Neural cell (in vitro differentiated cells): ENCODE measurements around the gene CRYBA4. TPM values are rescaled to one million over a fixed set of nuclear protein-coding genes. Genes with fewer than 3 reads are reported as not detected.

ENCODE experiments used
- H2AFZ ChIP-seq: fragments of 200-600, 300-800 bp; sonication (generic), shearing (Covaris generic); 2 replicates; pipeline ENCODE4 v1.6.0; 2014; ENCODE audit warnings: low read depth, mild to moderate bottlenecking, antibody characterized with exemption, low read length, moderate library complexity
- H3F3A ChIP-seq: fragments of 200-600 bp; shearing (Covaris generic); 2 replicates; pipeline ENCODE4 v1.6.1; 2016; ENCODE audit warnings: mild to moderate bottlenecking, moderate library complexity, mixed read lengths, antibody characterized with exemption, low read length; ENCODE audit not compliant: insufficient read depth, poor library complexity, severe bottlenecking
- H3K27ac ChIP-seq: fragments of 200-600, 300-800 bp; sonication (generic), shearing (Covaris generic); 2 replicates; pipeline ENCODE4 v1.5.1; 2014; ENCODE audit warnings: mild to moderate bottlenecking, low read length, moderate library complexity
- H3K27me3 ChIP-seq: fragments of 300-800, 200-600 bp; sonication (generic), shearing (Covaris generic); 2 replicates; pipeline ENCODE4 v1.6.0; 2014; ENCODE audit warnings: mild to moderate bottlenecking, low read depth, low read length, moderate library complexity; ENCODE audit not compliant: insufficient read depth
- H3K36me3 ChIP-seq: fragments of 300-800, 200-600 bp; sonication (generic), shearing (Covaris generic); 2 replicates; pipeline ENCODE4 v1.5.1; 2014; ENCODE audit warnings: mild to moderate bottlenecking, antibody characterized with exemption, low read length, moderate library complexity; ENCODE audit not compliant: insufficient read depth
- H3K4me2 ChIP-seq: fragments of 300-800, 200-600 bp; sonication (generic), shearing (Covaris generic); 2 replicates; pipeline ENCODE4 v1.6.0; 2014; ENCODE audit warnings: mild to moderate bottlenecking, low read length
- H3K4me3 ChIP-seq: fragments of 300-800, 200-600 bp; sonication (generic), shearing (Covaris generic); 2 replicates; pipeline ENCODE4 v1.5.1; 2014; ENCODE audit warnings: mild to moderate bottlenecking, low read length, moderate library complexity
- H3K79me2 ChIP-seq: fragments of 200-600 bp; shearing (Covaris generic); replicated peaks from 2 replicates; pipeline ENCODE4 v1.6.0; 2014; ENCODE audit warnings: mild to moderate bottlenecking, low read length, moderate library complexity; ENCODE audit not compliant: insufficient read depth
- H3K9ac ChIP-seq: fragments of 300-800, 200-600 bp; sonication (generic), shearing (Covaris generic); 2 replicates; pipeline ENCODE4 v1.6.1; 2016; ENCODE audit warnings: mild to moderate bottlenecking, low read length, mixed read lengths
- H3K9me2 ChIP-seq: fragments of 200-600 bp; shearing (Covaris generic); 2 replicates; pipeline ENCODE4 v1.6.1; 2016; ENCODE audit warnings: mild to moderate bottlenecking, low read length, mixed read lengths; ENCODE audit not compliant: insufficient read depth
- H3K9me3 ChIP-seq: fragments of 200-600, 300-800 bp; sonication (generic), shearing (Covaris generic); 2 replicates; pipeline ENCODE4 v1.6.1; 2016; ENCODE audit warnings: mild to moderate bottlenecking, mixed run types, low read length, moderate library complexity, mixed read lengths
- H4K20me1 ChIP-seq: fragments of 200-600 bp; shearing (Covaris generic); 2 replicates; pipeline ENCODE4 v1.6.1; 2016; ENCODE audit warnings: mild to moderate bottlenecking, mixed run types; ENCODE audit not compliant: insufficient read depth
- EP300 ChIP-seq: fragments of 450-650 bp; conservative IDR thresholded peaks from 2 replicates; pipeline ENCODE4 v1.6.1; 2014; ENCODE audit warnings: antibody characterized with exemption, mild to moderate bottlenecking, moderate library complexity; ENCODE audit not compliant: poor library complexity, severe bottlenecking
- EZH2 ChIP-seq: fragments of 200-600, 300-800 bp; shearing (Covaris generic), sonication (generic); IDR thresholded peaks from 2 replicates; pipeline ENCODE4 v1.6.1; 2014; ENCODE audit warnings: antibody characterized with exemption, low read length, borderline replicate concordance, mild to moderate bottlenecking; ENCODE audit not compliant: insufficient read depth, poor library complexity, severe bottlenecking
- MXI1 ChIP-seq: fragments of 450-650 bp; conservative IDR thresholded peaks from 2 replicates; pipeline ENCODE4 v1.6.1; 2014; ENCODE audit warnings: antibody characterized with exemption, mild to moderate bottlenecking; ENCODE audit not compliant: poor library complexity, severe bottlenecking
- POLR2AphosphoS5 ChIP-seq: IDR thresholded peaks from 2 replicates; pipeline ENCODE4 v1.6.1; 2012
- RAD21 ChIP-seq: fragments of 450-650 bp; conservative IDR thresholded peaks from 2 replicates; pipeline ENCODE4 v1.6.1; 2014; ENCODE audit warnings: antibody characterized with exemption, mild to moderate bottlenecking, moderate library complexity
- SMC3 ChIP-seq: fragments of 450-650 bp; conservative IDR thresholded peaks from 2 replicates; pipeline ENCODE4 v1.6.1; 2014; ENCODE audit warnings: antibody characterized with exemption, mild to moderate bottlenecking, moderate library complexity; ENCODE audit not compliant: poor library complexity
- TAF1 ChIP-seq: IDR thresholded peaks from 2 replicates; pipeline ENCODE4 v1.6.1; 2012; ENCODE audit warnings: low read depth
- polyA plus RNA-seq: library from polyadenylated mRNA; depleted of rRNA; stranded (reverse); fragments of >200 nt; gene quantifications from 2 replicates; pipeline ENCODE4 v1.2.3, GENCODE V29; 2014
- TF ChIP-seq, protein P1 (sequence below): IDR thresholded peaks from 2 replicates; pipeline ENCODE4 v1.6.1; 2012; ENCODE audit warnings: borderline replicate concordance
- TF ChIP-seq, protein P2 (sequence below): fragments of 450-650 bp; IDR thresholded peaks from 2 replicates; pipeline ENCODE4 v1.5.1; 2014; ENCODE audit warnings: antibody characterized with exemption, mild to moderate bottlenecking, moderate library complexity; ENCODE audit not compliant: poor library complexity, severe bottlenecking

Gene CRYBA4
- polyA plus RNA-seq, 1 donor from 2014 or later, result not detected

GRCh38 chr22:26599505-26599904 is 22.3 kb upstream of the CRYBA4 start:
- Histone ChIP-seq H3K9me2 (no peaks in the 10 kb centered on the region), H3K4me2 (no peak overlapping the region), H3K27me3 (no peaks in the 10 kb centered on the region), H3K79me2 (no peaks in the 10 kb centered on the region), H3K9ac (no peak overlapping the region), H3K4me3 (no peak overlapping the region), H3F3A (no peaks in the 10 kb centered on the region), H3K27ac (no peak overlapping the region), H2AFZ (no peak overlapping the region), H3K36me3 (no peaks in the 10 kb centered on the region), H3K9me3 (no peaks in the 10 kb centered on the region), H4K20me1 (no peaks in the 10 kb centered on the region)
- TF ChIP-seq EZH2 (no peak), EP300 (no peak), POLR2AphosphoS5 (no peak), SMC3 (no peak), RAD21 (no peak), TAF1 (no peak), MXI1 (no peak)
- TF ChIP-seq, protein P1, sequence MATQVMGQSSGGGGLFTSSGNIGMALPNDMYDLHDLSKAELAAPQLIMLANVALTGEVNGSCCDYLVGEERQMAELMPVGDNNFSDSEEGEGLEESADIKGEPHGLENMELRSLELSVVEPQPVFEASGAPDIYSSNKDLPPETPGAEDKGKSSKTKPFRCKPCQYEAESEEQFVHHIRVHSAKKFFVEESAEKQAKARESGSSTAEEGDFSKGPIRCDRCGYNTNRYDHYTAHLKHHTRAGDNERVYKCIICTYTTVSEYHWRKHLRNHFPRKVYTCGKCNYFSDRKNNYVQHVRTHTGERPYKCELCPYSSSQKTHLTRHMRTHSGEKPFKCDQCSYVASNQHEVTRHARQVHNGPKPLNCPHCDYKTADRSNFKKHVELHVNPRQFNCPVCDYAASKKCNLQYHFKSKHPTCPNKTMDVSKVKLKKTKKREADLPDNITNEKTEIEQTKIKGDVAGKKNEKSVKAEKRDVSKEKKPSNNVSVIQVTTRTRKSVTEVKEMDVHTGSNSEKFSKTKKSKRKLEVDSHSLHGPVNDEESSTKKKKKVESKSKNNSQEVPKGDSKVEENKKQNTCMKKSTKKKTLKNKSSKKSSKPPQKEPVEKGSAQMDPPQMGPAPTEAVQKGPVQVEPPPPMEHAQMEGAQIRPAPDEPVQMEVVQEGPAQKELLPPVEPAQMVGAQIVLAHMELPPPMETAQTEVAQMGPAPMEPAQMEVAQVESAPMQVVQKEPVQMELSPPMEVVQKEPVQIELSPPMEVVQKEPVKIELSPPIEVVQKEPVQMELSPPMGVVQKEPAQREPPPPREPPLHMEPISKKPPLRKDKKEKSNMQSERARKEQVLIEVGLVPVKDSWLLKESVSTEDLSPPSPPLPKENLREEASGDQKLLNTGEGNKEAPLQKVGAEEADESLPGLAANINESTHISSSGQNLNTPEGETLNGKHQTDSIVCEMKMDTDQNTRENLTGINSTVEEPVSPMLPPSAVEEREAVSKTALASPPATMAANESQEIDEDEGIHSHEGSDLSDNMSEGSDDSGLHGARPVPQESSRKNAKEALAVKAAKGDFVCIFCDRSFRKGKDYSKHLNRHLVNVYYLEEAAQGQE, result no peak
- TF ChIP-seq, protein P2, sequence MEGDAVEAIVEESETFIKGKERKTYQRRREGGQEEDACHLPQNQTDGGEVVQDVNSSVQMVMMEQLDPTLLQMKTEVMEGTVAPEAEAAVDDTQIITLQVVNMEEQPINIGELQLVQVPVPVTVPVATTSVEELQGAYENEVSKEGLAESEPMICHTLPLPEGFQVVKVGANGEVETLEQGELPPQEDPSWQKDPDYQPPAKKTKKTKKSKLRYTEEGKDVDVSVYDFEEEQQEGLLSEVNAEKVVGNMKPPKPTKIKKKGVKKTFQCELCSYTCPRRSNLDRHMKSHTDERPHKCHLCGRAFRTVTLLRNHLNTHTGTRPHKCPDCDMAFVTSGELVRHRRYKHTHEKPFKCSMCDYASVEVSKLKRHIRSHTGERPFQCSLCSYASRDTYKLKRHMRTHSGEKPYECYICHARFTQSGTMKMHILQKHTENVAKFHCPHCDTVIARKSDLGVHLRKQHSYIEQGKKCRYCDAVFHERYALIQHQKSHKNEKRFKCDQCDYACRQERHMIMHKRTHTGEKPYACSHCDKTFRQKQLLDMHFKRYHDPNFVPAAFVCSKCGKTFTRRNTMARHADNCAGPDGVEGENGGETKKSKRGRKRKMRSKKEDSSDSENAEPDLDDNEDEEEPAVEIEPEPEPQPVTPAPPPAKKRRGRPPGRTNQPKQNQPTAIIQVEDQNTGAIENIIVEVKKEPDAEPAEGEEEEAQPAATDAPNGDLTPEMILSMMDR, result no peak

GRCh38 chr22:26601726-26602125 is 20.0 kb upstream of the CRYBA4 start:
- Histone ChIP-seq H3K79me2 (no peaks in the 10 kb centered on the region), H2AFZ (no peak overlapping the region), H3K4me2 (no peak overlapping the region), H3K9ac (no peak overlapping the region), H3K9me3 (no peaks in the 10 kb centered on the region), H3K27ac (no peak overlapping the region), H3F3A (no peaks in the 10 kb centered on the region), H3K27me3 (no peaks in the 10 kb centered on the region), H4K20me1 (no peaks in the 10 kb centered on the region), H3K36me3 (no peaks in the 10 kb centered on the region), H3K4me3 (no peak overlapping the region), H3K9me2 (no peaks in the 10 kb centered on the region)
- TF ChIP-seq, protein P1, result no peak
- TF ChIP-seq POLR2AphosphoS5 (no peak), MXI1 (no peak), EZH2 (no peak), EP300 (no peak), SMC3 (no peak), TAF1 (no peak), RAD21 (no peak)
- TF ChIP-seq, protein P2, result no peak
